GM19023 (cell line): ENCODE measurements around the gene PLEKHG7.
A peak's percentile ranks its signal among the peaks of the same experiment; 100 is the strongest.
"Not testable (repeated sequence)": the region's sequence is repeated elsewhere in the genome, so short reads cannot be mapped to it uniquely, and the experiment has no call there.

Experiments used
- ATAC-seq: cut with Tn5 transposase; IDR thresholded peaks from one replicate; pipeline ENCODE4 v1.9.1; 2021; ENCODE audit warnings: mild to moderate bottlenecking, moderate library complexity; ENCODE audit not compliant: unreplicated experiment

Gene PLEKHG7, protein sequence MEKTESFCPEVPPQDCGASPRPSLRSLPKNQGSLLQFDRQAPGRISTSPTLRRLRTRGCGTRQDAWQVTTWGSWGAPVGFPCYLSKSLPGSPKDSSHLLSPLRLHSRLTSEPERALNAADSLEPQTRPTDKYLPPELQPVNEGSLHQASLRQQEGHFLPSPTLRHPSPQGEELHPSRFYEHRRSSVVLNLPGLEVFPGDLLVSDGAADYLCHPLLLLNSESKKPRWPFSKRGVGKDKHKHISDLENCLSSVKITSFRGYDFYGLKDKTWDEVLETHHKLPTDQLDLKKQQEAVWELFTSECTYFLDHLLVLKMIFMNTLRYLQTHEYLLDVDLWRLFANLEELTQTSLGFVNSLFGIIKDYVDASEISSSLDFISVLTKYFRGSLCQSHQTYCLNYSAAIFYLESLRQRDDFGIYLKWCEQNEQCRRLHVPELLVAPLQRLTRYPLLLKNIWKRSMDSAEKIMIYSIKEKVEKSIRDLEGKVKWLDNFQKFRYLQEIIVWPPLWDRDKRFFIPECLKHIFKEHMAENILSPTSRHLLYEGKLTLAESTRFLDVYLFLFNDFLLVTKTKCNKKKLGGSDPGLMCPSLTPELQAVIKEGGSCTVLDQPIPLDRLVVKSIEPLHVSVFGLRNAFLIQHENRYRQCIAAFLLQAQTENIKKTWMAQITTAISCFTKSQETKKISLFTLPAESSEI

DNA sequence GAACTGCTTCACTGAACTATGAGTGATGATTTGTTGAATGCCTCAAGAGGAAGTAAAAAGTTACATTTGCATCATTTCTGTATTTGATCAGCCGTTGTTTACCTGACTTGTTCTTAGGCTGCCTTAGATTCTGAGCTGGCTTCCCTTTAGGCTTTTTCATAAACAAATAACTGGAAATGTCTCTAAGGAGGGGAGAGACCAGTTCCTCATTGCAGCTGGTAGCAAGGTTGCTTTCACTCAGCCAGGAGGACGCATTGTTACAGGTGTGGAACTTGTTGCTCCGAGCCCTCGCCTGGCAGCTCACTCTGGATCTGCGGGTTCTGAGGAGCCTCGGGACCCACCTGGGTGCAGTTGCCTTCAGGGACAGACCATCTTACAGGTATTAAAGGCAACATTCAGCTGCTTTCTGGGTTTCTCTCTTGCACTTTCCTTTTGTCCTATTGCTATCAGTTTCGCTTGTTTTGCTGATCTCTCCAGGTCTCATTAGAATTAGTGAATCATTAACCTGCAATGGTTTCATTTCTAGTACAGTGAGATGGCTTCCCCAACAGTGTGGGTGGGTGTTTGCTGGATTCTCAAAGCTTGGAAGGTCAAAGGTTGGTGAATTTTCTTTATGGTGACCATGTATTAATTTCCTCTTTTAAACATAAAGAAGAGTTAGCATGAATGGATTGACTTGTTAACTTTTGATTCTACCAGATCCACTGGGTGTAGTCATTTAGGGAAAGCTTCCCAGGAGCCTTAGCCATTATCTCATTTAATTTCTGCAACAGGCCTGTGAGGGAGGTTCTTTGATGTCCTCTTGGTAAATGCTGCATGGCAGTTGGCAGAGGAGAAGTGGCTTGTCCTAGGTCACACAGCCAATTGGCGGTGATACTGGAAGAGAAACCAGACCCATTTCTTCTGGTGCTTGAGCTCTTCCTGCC lies at the start of gene PLEKHG7:
Gene PLEKHG7 (plus strand): TSS at position 236 of the 926 bp plus-strand sequence. CDS start 3,643 bp downstream, outside the sequence.
- peak; percentile 91 for ATAC-seq

DNA sequence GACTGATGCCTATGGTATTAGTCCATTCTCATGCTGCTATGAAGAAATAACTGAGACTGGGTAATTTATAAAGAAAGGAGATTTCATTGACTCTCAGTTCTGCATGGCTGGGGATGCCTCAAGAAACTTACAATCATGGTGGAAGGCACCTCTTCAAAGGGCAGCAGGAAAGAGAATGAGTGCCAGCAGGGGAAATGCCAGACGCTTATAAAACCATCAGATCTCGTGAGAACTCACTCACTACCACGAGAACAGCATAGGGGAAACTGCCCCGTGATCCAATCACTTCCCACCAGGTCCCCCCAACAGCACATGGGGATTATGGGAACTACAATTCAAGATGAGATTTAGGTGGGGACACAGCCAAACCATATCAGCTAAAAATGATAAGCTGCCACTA lies 48.5 kb upstream of the PLEKHG7 start:
- ATAC-seq = not testable (repeated sequence)

DNA sequence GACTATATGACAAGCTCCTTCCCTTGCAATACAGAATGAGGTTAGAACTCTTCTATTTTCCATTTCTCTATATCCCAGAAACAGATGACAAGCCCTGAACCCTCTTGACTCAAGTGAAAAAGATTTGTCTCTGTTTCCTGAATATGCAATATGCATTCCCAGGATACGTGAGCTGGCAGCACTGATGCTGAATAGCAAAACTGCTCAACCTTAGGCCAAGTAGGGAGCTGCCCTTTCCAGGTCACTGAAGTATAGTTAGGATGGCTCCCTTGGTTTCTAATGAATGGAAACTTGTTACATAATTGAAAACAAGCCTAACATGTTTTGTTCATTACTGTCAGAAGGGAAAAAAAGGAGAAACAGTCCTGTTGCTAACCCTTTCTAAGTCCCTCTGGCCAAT lies 47.9 kb upstream of the PLEKHG7 start:
- no peak for ATAC-seq

DNA sequence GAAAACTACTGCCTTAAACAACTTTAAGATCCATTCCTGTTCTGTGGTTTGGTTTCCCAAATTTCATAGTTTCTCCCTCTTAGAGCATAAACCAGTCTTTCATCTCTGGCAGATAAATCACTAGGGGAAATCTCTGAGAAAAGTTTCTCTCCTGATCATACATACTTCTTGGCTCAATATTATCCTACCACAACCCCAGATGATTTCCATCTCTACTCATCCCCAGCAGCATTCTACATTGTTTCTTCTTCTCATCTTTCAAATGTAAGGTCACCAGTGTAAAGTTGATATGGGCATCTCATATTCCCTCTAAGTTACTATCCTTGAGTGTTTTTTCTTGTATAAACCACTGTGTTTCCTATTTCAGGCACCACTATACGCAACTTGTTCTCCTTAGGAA lies 45.9 kb upstream of the PLEKHG7 start:
- ATAC-seq = no peak

DNA sequence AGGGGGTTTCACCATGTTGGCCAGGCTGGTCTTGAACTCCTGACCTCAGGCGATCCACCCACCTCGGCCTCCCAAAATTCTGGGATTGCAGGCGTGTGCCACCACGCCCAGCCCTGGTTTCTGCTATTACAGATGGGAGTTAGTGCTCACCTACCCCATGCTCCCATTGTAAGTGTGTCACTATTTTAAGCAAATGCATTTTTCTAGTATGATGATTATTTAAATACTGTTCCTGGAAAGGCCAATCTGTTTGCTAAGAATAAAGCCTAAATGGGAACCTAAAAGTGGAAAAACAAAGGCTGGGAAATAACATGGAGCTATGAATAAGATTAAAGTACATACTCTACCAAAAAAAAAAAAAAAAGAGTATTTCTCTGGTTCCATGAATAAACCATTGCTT lies 45.0 kb upstream of the PLEKHG7 start:
- no peak for ATAC-seq

DNA sequence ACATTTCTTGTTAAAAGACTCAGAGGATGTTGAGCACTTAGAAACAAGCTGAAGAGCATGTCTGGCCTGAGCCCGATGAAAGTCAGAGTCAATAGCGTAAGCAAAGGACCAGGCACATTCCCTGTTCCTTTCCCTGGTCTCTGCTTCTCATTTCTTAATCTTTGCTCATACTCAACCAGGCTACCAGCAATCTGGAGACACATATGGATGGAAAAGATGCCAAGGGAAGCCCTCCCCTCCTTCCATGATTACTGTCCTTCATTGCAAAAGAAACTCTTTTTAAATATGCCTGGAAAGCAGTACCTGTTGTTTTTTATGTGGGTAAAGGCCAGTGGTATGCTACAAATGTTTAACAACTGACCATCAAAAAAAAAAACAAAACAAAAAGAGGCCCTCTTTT lies 44.2 kb upstream of the PLEKHG7 start:
- no peak for ATAC-seq

DNA sequence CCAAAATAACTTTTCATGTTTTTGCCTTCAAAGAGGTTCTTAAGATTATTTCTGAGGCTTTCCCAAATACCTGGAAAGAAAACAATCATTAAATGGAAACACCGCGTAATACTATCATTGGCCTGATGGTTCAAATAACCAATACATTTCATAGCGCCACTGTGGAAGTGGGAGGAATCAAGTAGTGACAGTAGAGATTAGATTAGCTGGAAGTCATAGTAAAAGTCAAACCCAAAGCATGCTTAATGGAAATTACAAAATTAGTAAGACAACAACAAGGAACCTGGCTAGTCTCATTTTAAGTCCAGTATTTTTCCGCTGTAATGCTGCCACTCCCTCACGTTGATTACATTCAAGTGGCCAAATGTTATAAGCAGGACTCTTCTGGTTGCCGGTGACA lies 41.5 kb upstream of the PLEKHG7 start:
- ATAC-seq = no peak

DNA sequence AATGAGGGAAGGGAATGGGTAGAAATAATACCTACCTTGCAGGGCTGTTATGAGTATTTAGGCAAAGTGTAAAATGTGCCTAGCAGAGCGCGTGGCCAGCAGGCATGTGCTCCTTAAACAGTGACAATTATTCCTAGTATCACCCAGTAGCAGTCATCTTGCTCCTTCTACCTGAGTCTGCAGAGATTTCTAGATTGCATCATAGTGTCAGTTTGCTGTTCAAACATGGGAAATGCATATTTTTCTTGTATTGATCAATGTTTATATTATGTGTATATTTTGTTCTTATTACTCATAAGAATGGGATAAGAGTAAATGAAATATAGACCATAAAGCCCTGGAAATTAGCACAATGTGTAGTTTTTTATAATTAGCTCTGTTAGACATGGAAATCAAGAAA lies 37.3 kb upstream of the PLEKHG7 start:
- no peak for ATAC-seq

DNA sequence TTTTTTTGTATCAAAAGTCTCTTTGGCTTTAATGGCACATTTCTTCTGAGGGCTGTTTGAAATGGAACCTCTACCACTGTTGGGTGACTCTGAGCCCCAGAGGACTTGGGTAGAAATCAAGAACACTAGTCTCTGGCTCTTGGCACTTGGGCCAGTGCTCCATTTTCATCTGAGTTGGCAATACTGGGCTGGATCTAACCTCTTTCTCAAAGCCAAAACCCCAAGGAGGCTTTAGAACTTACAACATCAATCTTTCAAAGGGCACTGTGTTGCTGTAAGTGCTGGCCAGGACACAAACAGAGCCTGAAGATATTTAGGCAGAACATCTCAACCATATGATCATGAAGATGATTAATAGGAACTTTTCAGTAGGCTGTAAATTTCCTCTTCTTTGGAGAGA lies 34.0 kb upstream of the PLEKHG7 start:
- no peak for ATAC-seq

DNA sequence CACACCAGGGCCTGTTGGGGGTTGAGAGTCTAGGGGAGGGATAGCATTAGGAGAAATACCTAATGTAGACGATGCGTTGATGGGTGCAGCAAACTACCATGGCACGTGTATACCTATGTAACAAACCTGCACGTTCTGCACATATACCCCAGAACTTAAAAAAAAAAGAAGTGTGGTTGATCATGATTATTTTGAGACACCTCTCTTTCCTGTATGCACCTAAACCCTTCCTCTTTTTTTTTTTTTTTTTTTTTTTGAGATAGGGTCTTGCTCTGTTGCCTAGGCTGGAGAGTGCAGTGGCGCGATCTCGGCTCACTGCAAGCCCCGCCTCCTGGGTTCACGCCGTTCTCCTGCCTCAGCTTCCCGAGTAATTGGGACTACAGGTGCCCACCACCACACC lies 31.3 kb upstream of the PLEKHG7 start:
- ATAC-seq = not testable (repeated sequence)

DNA sequence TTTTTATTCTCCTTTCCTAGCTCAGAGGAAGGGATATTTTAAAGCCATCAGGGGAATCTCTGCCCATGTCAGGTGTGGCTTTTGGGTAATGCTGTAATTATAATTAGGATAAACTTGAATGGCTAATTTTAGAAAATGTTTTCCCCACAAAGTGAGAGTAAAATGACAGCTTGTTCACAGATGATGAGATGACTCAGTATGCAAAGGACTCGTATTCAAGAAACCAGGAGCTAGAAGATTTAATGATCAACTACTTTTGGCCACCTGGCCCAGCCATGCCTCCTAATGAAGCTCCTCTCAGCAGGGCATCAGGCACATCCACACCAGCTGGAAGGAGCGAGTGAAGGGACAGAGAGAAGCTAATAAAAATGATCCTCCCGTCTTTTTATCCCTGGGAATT lies 29.0 kb upstream of the PLEKHG7 start:
- ATAC-seq = peak; percentile 87

DNA sequence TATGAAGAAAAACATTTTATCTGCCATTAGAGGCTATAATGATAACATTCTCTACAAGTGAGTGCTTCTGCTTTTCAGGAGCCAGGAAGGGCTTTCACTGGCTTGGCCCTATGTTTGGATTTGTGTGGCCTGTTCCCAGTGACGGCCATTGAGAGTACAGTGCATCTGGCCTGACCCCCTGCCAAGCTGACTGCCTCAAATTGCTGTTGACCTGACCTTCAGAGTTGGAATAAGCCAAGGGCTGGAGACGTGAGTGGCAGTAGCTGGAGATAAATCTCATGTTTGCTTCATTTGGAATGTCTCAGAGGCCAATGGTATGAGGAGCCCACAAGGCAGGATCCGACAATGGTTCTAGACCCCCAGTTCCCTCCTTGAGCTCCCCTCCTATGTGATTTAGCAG lies 28.3 kb upstream of the PLEKHG7 start:
- ATAC-seq = no peak

DNA sequence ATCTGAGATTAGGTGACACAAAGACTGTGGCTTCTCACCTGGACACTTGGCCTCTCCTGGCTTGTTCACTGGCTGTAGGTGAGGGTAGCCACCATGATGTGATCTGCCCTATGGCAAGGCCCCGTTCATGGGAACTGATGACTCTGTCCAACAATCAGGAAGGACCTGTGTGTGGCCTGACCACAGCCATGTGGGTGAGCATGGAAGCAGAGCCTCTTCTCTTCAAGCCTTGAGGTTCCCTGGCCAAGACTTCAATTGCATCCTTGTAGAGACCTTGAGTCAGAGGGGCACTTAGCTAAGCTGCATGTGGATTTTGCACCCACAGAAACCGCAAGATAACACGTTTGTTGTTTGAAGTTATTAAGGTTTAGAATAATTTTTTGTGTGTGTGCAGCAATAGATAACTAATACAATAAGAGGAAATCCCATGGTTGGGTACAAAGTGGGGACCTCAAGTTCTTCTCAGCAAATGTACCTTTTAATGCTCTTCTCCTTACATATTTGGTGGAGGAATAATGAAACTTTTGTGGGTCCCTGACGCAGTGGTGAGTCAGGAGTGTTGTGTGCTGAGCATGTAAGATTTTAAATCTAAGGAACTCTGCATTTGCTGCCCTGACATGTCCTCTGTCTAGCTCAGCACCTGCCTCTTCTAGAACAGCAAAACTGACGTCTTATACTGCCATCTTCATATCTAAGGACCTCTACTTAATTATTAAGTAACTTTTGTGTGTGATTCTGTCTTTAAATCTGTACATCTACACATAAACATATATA lies 27.5 kb upstream of the PLEKHG7 start:
- no peak for ATAC-seq

DNA sequence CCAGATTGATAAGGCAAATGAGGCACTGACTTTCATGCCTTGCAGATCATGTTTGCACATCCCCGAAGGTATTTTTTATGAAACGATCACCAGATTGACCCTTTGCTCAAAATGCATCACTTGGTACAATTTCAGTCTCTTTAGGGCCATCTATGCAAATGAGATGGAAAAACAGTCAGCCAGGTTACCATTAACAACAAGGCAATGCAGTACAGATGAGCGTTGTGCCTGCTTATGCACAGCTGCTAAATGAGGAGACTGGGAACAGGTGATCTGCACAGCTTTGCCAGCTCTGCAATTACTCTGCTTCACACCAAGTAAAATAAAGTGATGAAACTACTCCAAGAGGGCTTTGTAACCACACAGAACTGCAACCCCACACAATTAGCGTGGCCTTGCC lies 26.1 kb upstream of the PLEKHG7 start:
- no peak for ATAC-seq

DNA sequence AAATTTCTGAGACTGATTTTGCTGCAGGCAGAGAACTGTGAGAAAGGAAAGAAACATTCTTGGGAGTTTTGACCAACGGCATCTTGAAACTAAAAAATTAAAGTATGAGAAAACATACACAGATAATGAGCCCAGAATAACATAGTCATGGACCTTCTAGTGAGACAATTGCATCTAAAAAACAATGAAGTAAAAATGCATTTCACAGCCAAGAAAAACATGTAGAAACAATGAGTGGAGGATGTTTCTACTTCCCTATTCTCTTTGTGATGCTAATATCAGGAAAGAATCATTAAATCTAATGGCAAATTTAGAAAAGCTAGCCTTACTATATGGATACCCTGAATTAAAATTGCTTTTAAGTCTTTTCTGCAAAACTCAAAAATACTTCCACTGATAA lies 12.2 kb upstream of the PLEKHG7 start:
- ATAC-seq = no peak

DNA sequence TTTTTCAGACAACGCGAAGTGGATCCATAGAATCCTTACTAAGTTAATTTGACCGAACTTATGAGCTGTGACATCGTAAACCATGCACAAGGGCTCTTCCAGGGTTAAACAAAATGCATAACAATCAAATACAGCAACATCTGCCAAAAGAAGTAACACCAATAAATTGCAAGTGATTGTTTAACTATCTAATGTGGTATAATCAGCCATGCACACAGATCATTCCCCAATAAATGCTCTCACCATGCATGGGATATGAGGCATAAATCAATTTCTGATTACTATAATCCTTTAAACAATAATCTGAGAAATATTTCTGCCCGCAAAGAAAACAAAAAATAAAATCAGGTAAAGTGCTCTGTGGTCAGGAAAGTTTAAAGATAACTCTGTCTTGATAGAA lies 7.7 kb upstream of the PLEKHG7 start:
- no peak for ATAC-seq

DNA sequence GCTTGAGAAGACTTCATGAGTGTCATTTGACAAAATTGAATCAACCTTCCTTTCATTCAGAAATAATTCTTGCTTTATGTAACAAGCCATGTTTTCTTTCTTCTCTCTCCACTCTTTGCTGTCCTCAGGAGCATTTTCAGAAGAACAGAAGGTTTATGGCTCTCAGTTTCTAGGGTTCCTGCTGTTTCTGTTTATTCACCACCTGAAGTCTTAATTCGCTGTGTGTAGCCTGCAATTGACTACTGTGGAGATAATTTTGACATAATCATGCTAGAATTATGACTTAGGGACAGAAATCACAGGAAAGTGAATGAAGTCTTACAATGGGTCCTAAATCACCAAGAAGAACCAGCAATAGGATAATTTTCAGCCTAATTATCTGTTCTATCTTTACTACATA lies 7.2 kb upstream of the PLEKHG7 start:
- no peak for ATAC-seq

DNA sequence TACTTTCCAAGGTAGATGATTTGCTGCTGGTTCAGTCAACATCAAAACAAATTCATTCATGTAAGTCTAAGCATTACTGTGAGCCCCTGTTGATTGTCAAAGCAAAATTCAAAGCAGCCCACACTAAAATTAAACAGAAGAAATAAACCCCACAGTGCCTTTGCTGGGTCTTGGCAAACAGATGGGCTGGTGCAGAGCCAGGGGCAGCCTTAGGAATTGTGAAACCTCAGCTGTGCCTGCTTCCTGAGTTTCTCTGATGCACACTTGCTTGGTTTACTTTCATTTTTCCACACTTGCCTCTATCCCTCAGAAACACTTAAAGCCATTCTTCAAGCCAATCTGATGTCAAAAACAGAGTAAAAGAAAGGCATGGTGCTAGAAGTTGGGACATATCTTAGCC lies 6.6 kb upstream of the PLEKHG7 start:
- no peak for ATAC-seq

DNA sequence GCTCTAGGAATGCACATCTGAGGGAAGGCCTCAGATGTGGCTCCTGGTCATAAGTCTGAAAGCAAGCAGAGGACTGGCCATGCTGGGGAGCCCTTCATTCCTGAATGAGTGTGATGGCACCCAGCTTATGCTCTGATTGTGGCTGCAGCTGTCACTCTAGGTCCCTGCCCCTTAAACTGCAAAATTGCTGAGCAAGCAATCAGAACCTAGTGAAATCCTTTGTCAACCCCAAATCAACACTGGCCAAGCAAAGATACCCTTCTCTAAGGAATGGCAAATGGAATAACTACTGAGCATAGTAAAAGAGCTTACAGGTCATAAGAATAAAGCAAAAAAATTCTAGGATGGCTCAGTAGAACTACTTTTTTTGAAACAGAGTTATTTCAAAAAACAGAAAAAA lies 4.3 kb upstream of the PLEKHG7 start:
- ATAC-seq = no peak

DNA sequence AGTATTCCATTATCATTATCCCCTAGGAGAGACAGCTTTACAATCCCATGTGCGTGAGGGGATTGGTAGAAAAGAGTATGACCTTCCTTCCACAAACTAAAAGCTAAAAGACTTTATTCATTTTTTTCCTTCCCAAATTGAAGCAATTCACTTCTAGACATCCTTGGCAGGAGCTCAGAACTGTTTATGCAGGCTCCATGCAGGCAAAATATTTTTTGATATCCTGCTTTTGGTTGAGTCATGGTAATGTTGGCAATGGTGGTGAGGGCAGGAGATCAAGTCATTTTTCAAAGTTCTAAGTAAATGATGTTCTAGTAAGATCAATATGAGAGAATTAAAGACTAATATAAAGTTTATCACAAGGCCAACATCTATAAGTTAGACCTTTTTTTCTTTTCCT lies 1.3 kb upstream of the PLEKHG7 start:
- ATAC-seq = no peak

DNA sequence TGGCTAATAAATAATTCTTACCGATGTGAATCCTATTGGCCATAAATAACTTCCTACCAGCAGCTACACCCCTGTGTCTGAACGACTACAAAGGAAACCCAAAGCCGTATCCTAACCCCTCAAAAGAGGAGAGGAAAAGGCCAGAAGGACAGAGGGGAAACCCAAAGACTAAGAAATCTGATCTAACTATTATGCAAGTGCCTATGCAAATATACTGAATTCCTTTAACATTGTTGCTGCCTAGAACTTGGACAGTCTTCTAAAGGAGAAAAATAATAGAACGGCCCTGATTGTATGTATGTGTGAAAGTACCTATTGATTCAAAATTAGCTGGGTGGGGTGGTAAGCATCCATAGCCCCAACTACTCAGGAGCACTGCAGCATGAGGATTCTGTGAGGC lies 997 bp downstream of the PLEKHG7 start:
- ATAC-seq = no peak
